ENCODE measurements around the gene PHF21B. TPM values are rescaled to one million over a fixed set of nuclear protein-coding genes. Genes with fewer than 3 reads are reported as not detected.

The PHF21B gene
- 7.4 TPM for polyA plus RNA-seq (2013, experiment 1 of 2)
- 8.1 TPM for polyA plus RNA-seq (2013, experiment 2 of 2)

DNA sequence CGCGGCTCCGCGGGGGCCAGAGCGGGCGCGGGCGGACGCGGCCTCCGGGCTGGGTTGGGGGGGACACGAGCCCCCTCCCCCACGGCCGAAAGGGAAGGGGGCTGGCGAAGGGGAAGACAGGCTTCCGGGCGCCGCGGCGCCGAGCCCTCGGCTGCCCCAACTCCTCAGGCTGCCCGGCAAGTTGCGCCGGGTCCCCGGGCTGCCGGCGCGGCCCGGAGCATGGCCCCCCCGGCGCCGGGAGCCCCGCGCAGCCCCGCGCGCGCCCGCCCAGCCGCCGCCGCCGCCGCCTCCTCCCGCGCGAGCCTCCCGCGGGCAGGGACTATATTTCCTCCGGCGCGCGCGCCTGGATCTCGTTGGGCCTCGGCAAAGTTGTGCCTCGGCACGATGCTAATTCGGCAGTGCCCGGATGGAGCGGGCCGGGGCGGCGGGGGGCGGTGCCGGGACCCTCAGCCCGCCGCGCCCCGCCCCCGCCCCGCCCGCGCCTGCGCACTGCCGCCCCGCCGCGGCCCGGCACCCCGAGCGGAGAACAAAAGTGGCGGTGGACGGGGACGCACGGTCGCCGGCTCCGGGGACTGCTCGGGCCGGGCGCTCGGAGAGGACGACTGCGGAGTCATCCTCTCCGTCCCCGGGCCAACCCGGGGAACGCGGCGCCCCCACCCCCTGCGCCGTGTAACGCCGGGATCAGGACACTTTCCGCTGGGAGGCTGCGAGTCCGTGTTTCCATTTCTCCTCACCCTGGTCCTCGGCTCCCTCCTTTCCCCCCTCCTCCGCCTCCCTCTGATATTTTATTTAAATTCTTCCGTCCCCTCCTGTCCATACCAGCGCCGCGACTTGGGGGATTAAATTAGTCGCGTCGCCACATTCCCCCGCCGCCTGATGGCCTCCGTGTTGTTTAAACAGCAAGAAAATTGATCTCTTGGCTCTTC, at the start of gene PHF21B:
Gene PHF21B (minus strand): TSS at position 400 of the 926 bp plus-strand sequence. CDS start 456 bp downstream, outside the sequence.
- no peak within 1 kb of the TSS for H2AK5ac ChIP-seq (ENCODE audit: low read length)
- no CpG with 5 or more reads among the region's 121 CpGs for WGBS (ENCODE audit: extremely low coverage, insufficient coverage, low lambda C conversion rate)
- peak within 1 kb of the TSS; percentile 62 for H2BK15ac ChIP-seq (replicated peaks; ENCODE audit: low read depth)
- no peak within 1 kb of the TSS for H4K5ac ChIP-seq (ENCODE audit: low read length)
- H3K4me2 ChIP-seq (ENCODE audit: low read length), result peak within 1 kb of the TSS; percentile 67
- peak within 1 kb of the TSS; percentile 58 for H3K4ac ChIP-seq (ENCODE audit: low read depth, low read length)
- H3K79me2 ChIP-seq (ENCODE audit: control insufficient read depth, insufficient read depth, low read length), result peaks cover 15% of the 10 kb centered on the region
- H2BK120ac ChIP-seq (ENCODE audit: low read depth, low read length), result peak within 1 kb of the TSS; percentile 68
- H3K79me1 ChIP-seq (ENCODE audit: low read length), result peaks cover under 1% of the 10 kb centered on the region
- H2BK5ac ChIP-seq (ENCODE audit: low read length), result peak within 1 kb of the TSS; percentile 54
- peak within 1 kb of the TSS; percentile 85 for H3K23ac ChIP-seq (ENCODE audit: low read length)
- no peaks in the 10 kb centered on the region for H3K27me3 ChIP-seq (ENCODE audit: insufficient read depth, low read length, poor library complexity)
- H3K18ac ChIP-seq (ENCODE audit: low read length), result peak within 1 kb of the TSS; percentile 99
- peak within 1 kb of the TSS; percentile 93 for H3K9ac ChIP-seq (ENCODE audit: low read length)
- no peak within 1 kb of the TSS for H4K8ac ChIP-seq (ENCODE audit: low read depth, low read length)
- H3K36me3 ChIP-seq (ENCODE audit: control insufficient read depth, insufficient read depth, low read length), result no peaks in the 10 kb centered on the region
- peak within 1 kb of the TSS; percentile 96 for H3K56ac ChIP-seq (ENCODE audit: low read length)
- peaks cover 8% of the 10 kb centered on the region for H3K4me1 ChIP-seq (ENCODE audit: control insufficient read depth, low read depth, low read length)
- peak; percentile 86 for DNase-seq
- peak within 1 kb of the TSS; percentile 87 for H3K27ac ChIP-seq (ENCODE audit: low read depth, low read length)
- peak within 1 kb of the TSS; percentile 84 for H3K4me3 ChIP-seq (ENCODE audit: low read length)

DNA sequence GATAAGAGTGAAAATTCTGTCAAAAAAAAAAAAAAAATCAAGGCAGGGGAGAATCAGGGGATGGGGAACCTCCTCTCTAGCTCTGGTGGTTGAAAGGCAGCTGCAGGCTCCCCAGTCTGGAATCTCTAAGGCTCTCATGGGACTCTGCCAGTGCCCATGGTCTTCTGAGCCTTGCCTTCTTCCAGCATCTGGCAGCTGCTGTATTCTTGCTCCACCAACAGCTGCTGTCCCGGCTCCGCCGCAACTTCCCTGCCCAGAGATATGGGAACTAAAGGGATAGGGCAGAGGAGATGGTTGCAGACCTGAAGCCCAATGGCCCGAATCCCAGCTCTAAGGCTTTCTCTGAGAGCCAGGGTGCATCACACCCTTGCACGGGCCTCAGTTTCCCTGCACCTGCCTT, 49.5 kb upstream of the PHF21B start:
- Histone ChIP-seq H3K79me1 (ENCODE audit: low read length) (no peaks in the 10 kb centered on the region), H3K56ac (ENCODE audit: low read length) (no peak overlapping the region), H4K8ac (ENCODE audit: low read depth, low read length) (no peak overlapping the region), H2AK5ac (ENCODE audit: low read length) (no peak overlapping the region), H2BK15ac (replicated peaks; ENCODE audit: low read depth) (no peak overlapping the region), H3K4me3 (ENCODE audit: low read length) (no peak overlapping the region), H3K4me2 (ENCODE audit: low read length) (no peak overlapping the region), H3K4me1 (ENCODE audit: control insufficient read depth, low read depth, low read length) (no peaks in the 10 kb centered on the region), H2BK5ac (ENCODE audit: low read length) (no peak overlapping the region), H3K23ac (ENCODE audit: low read length) (no peak overlapping the region), H3K9ac (ENCODE audit: low read length) (no peak overlapping the region), H3K4ac (ENCODE audit: low read depth, low read length) (no peak overlapping the region), H3K27me3 (ENCODE audit: insufficient read depth, low read length, poor library complexity) (no peaks in the 10 kb centered on the region), H3K27ac (ENCODE audit: low read depth, low read length) (no peak overlapping the region), H3K79me2 (ENCODE audit: control insufficient read depth, insufficient read depth, low read length) (no peaks in the 10 kb centered on the region), H3K36me3 (ENCODE audit: control insufficient read depth, insufficient read depth, low read length) (no peaks in the 10 kb centered on the region), H3K18ac (ENCODE audit: low read length) (no peak overlapping the region), H4K5ac (ENCODE audit: low read length) (no peak overlapping the region), H2BK120ac (ENCODE audit: low read depth, low read length) (no peak overlapping the region)
- DNase-seq, result no peak
- WGBS (ENCODE audit: extremely low coverage, insufficient coverage, low lambda C conversion rate), result no CpG with 5 or more reads among the region's 5 CpGs

DNA sequence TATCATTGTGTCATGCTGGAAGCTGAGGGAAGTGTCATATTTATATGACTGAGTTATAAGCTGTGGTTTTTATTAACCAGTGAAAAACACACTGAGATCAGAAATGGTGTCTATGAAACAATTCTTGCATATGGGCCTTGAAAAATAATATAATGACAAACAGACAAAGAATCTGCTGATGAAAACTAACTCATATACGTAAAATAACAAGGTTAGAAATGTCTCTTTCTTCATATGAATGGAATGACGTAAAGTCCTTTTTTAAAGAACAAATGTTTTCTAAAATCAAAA, 48.8 kb upstream of the PHF21B start:
- no peak overlapping the region for H4K8ac ChIP-seq (ENCODE audit: low read depth, low read length)
- H3K18ac ChIP-seq (ENCODE audit: low read length), result no peak overlapping the region
- H3K27ac ChIP-seq (ENCODE audit: low read depth, low read length), result no peak overlapping the region
- H3K4ac ChIP-seq (ENCODE audit: low read depth, low read length), result no peak overlapping the region
- H3K23ac ChIP-seq (ENCODE audit: low read length), result no peak overlapping the region
- no peak for DNase-seq
- H2BK15ac ChIP-seq (replicated peaks; ENCODE audit: low read depth), result no peak overlapping the region
- H4K5ac ChIP-seq (ENCODE audit: low read length), result no peak overlapping the region
- no peak overlapping the region for H3K56ac ChIP-seq (ENCODE audit: low read length)
- no peaks in the 10 kb centered on the region for H3K79me2 ChIP-seq (ENCODE audit: control insufficient read depth, insufficient read depth, low read length)
- no peak overlapping the region for H3K9ac ChIP-seq (ENCODE audit: low read length)
- H3K36me3 ChIP-seq (ENCODE audit: control insufficient read depth, insufficient read depth, low read length), result no peaks in the 10 kb centered on the region
- H2AK5ac ChIP-seq (ENCODE audit: low read length), result no peak overlapping the region
- no peaks in the 10 kb centered on the region for H3K79me1 ChIP-seq (ENCODE audit: low read length)
- H3K27me3 ChIP-seq (ENCODE audit: insufficient read depth, low read length, poor library complexity), result no peaks in the 10 kb centered on the region
- H2BK120ac ChIP-seq (ENCODE audit: low read depth, low read length), result no peak overlapping the region
- WGBS (ENCODE audit: extremely low coverage, insufficient coverage, low lambda C conversion rate), result no CpG with 5 or more reads among the region's 2 CpGs
- peaks cover 3% of the 10 kb centered on the region for H3K4me1 ChIP-seq (ENCODE audit: control insufficient read depth, low read depth, low read length)
- H2BK5ac ChIP-seq (ENCODE audit: low read length), result no peak overlapping the region
- no peak overlapping the region for H3K4me3 ChIP-seq (ENCODE audit: low read length)
- no peak overlapping the region for H3K4me2 ChIP-seq (ENCODE audit: low read length)

DNA sequence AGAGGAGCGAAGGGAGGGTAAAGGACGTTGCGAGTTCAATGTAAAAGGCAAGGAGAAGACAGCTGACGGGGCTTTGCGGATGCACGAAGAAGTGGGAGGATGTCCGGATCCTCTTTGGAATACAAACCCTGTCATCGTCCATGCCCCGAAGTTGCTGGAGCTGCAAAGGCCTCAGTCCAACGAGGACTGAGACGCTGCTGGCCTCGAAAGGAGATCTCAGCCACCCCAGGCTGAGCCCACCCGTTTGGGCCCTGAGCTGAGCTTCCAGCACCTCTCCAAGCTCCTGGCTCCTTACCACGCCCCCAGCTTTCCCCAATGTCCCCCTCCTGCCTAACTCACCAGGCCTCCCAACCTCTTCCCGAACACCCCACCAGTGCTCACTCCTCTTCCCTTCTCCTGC, 46.1 kb upstream of the PHF21B start:
- Histone ChIP-seq H4K8ac (ENCODE audit: low read depth, low read length) (no peak overlapping the region), H2BK120ac (ENCODE audit: low read depth, low read length) (no peak overlapping the region), H3K18ac (ENCODE audit: low read length) (no peak overlapping the region), H3K79me2 (ENCODE audit: control insufficient read depth, insufficient read depth, low read length) (no peaks in the 10 kb centered on the region), H3K9ac (ENCODE audit: low read length) (no peak overlapping the region), H3K4me3 (ENCODE audit: low read length) (no peak overlapping the region), H3K27me3 (ENCODE audit: insufficient read depth, low read length, poor library complexity) (no peaks in the 10 kb centered on the region), H3K27ac (ENCODE audit: low read depth, low read length) (no peak overlapping the region), H2BK5ac (ENCODE audit: low read length) (no peak overlapping the region), H3K4me1 (ENCODE audit: control insufficient read depth, low read depth, low read length) (peaks cover 12% of the 10 kb centered on the region), H3K36me3 (ENCODE audit: control insufficient read depth, insufficient read depth, low read length) (no peaks in the 10 kb centered on the region), H4K5ac (ENCODE audit: low read length) (no peak overlapping the region), H3K79me1 (ENCODE audit: low read length) (no peaks in the 10 kb centered on the region), H3K4ac (ENCODE audit: low read depth, low read length) (no peak overlapping the region), H3K56ac (ENCODE audit: low read length) (peak overlapping the region; percentile 11), H3K4me2 (ENCODE audit: low read length) (no peak overlapping the region), H2BK15ac (replicated peaks; ENCODE audit: low read depth) (no peak overlapping the region), H2AK5ac (ENCODE audit: low read length) (no peak overlapping the region), H3K23ac (ENCODE audit: low read length) (no peak overlapping the region)
- no peak for DNase-seq
- WGBS (ENCODE audit: extremely low coverage, insufficient coverage, low lambda C conversion rate), result no CpG with 5 or more reads among the region's 15 CpGs

DNA sequence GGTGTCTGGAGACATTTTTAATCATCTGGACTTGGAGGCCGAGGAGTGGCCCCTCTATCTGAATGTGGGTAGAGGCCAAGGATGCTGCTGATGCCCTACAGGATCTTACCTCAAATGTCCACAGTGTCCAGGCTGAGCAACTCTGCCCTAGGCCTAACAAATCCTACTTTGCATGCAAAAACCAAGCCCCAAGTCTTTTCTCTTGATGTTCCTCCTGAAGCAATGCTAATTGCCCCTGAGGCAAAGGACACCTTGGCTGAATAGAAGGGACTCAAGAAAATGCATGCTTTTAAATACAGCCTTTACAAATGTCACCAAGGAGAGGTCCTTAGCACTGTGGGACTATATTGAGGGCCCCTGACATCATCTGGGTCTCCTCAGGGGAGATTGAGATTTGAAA, 43.8 kb upstream of the PHF21B start:
- peak; percentile 63 for DNase-seq
- peak overlapping the region; percentile 74 for H2BK120ac ChIP-seq (ENCODE audit: low read depth, low read length)
- peak overlapping the region; percentile 69 for H3K18ac ChIP-seq (ENCODE audit: low read length)
- H2BK5ac ChIP-seq (ENCODE audit: low read length), result peak overlapping the region; percentile 94
- peak overlapping the region; percentile 96 for H4K5ac ChIP-seq (ENCODE audit: low read length)
- peaks cover 16% of the 10 kb centered on the region for H3K4me1 ChIP-seq (ENCODE audit: control insufficient read depth, low read depth, low read length)
- H3K4ac ChIP-seq (ENCODE audit: low read depth, low read length), result peak overlapping the region; percentile 95
- H2AK5ac ChIP-seq (ENCODE audit: low read length), result peak overlapping the region; percentile 80
- no peak overlapping the region for H3K4me2 ChIP-seq (ENCODE audit: low read length)
- H3K36me3 ChIP-seq (ENCODE audit: control insufficient read depth, insufficient read depth, low read length), result no peaks in the 10 kb centered on the region
- H3K23ac ChIP-seq (ENCODE audit: low read length), result no peak overlapping the region
- no CpG with 5 or more reads among the region's 1 CpG for WGBS (ENCODE audit: extremely low coverage, insufficient coverage, low lambda C conversion rate)
- no peak overlapping the region for H2BK15ac ChIP-seq (replicated peaks; ENCODE audit: low read depth)
- no peaks in the 10 kb centered on the region for H3K27me3 ChIP-seq (ENCODE audit: insufficient read depth, low read length, poor library complexity)
- H3K79me2 ChIP-seq (ENCODE audit: control insufficient read depth, insufficient read depth, low read length), result no peaks in the 10 kb centered on the region
- H3K4me3 ChIP-seq (ENCODE audit: low read length), result no peak overlapping the region
- H3K56ac ChIP-seq (ENCODE audit: low read length), result peak overlapping the region; percentile 78
- peak overlapping the region; percentile 31 for H3K9ac ChIP-seq (ENCODE audit: low read length)
- H3K79me1 ChIP-seq (ENCODE audit: low read length), result no peaks in the 10 kb centered on the region
- H4K8ac ChIP-seq (ENCODE audit: low read depth, low read length), result no peak overlapping the region
- peak overlapping the region; percentile 87 for H3K27ac ChIP-seq (ENCODE audit: low read depth, low read length)
